Measurements from ENCODE around the gene CTBP2.
"Not testable (repeated sequence)": the region's sequence is repeated elsewhere in the genome, so short reads cannot be mapped to it uniquely, and the experiment has no call there.

CTBP2 gene

GRCh38 chr10:125059348-125059747 is 101.0 kb downstream of the CTBP2 start:
- DNase-seq: not testable (repeated sequence)

- no peak for DNase-seq
Observed at GRCh38 chr10:125057158-125058001, 103.0 kb downstream of the CTBP2 start.

GRCh38 chr10:125056161-125057132 is 103.9 kb downstream of the CTBP2 start:
- no peak for DNase-seq

GRCh38 chr10:125055446-125055845 is 104.9 kb downstream of the CTBP2 start:
- DNase-seq: no peak

GRCh38 chr10:125054669-125055268 is 105.6 kb downstream of the CTBP2 start:
- DNase-seq: no peak

GRCh38 chr10:125054216-125054615 is 106.1 kb downstream of the CTBP2 start:
- no peak for DNase-seq

GRCh38 chr10:125052146-125052545 is 108.2 kb downstream of the CTBP2 start:
- DNase-seq: no peak

GRCh38 chr10:125050383-125050782 is 110.0 kb downstream of the CTBP2 start:
- no peak for DNase-seq

GRCh38 chr10:125049216-125049881 is 111.0 kb downstream of the CTBP2 start:
- DNase-seq: no peak

GRCh38 chr10:125048094-125048864 is 112.1 kb downstream of the CTBP2 start:
- peak; percentile 86 for DNase-seq

- no peak for DNase-seq
Observed at GRCh38 chr10:125043841-125044658, 116.3 kb downstream of the CTBP2 start.

- no peak for DNase-seq
Observed at GRCh38 chr10:125041856-125042506, 118.4 kb downstream of the CTBP2 start.

GRCh38 chr10:125039354-125039769 is 121.0 kb downstream of the CTBP2 start:
- no peak for DNase-seq

GRCh38 chr10:125038637-125039036 is 121.7 kb downstream of the CTBP2 start:
- DNase-seq: no peak

- no peak for DNase-seq
Observed at GRCh38 chr10:125037145-125037877, 123.1 kb downstream of the CTBP2 start.

GRCh38 chr10:125035588-125036295 is 124.6 kb downstream of the CTBP2 start:
- no peak for DNase-seq

- no peak for DNase-seq
Observed at GRCh38 chr10:125035136-125035535, 125.2 kb downstream of the CTBP2 start.

- no peak for DNase-seq
Observed at GRCh38 chr10:125034675-125035074, 125.7 kb downstream of the CTBP2 start.
